Stimulated activated CD4-positive, alpha-beta T cell treated with anti-CD3 and anti-CD28 coated beads, Interleukin-1b, Interleukin-23, amount 100 ng/mL, for 24 hours (primary cell): Measurements from ENCODE around the gene PCSK6.

Experiments used
- DNase-seq, 4 experiments: peaks; one replicate each; pipeline ENCODE4 v3.0.0-alpha.2; 2020; ENCODE audit warnings: low read depth in 4 of 4, low spot score in 1 of 4

Gene PCSK6

DNA sequence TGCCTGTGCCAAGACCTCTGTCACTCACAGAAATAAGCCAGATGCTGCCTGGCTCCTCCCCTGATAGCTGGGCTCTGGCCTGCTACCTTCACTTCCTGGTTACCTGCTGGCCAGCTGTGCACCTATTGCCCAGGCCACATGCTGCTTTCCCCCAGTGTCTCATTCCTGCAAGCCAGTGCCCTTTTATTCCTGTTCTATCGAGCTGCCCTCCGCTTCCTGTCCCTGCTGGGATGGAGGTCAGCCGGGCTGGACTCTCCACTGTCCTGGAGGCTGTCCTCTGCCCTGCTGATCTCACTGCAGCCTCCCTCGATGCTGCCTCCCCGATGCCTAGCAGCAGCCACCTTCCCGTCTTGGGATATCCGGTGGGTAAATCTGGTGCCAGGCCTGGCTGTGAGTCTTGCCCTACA is 157.4 kb downstream of the PCSK6 start:
- DNase-seq, result no peak

DNA sequence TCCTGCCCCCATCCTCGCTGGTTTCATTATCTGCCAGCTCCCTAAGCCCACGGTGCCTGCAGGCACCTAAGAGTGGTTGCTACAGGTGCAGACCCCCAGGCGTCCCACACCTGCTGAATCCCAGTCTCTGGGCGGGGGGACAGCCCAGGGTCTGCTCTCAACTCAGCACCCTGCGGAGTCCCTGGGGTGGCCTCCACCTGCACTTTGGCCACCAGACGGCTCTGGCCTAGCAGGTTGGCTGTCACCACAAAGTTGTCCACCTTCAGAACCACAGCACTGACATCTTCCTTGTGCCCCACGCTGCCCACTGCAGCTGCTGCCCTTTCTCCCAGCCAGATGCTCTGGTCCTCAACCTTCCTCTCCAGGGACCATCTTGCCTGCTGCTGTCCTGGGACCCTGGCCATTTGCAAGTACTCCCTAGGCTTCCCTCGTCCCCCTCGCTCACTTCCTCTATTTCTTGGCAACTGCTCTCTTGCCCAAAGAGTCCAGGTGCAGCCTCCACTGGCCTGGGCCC is 159.6 kb downstream of the PCSK6 start:
- DNase-seq, result no peak

DNA sequence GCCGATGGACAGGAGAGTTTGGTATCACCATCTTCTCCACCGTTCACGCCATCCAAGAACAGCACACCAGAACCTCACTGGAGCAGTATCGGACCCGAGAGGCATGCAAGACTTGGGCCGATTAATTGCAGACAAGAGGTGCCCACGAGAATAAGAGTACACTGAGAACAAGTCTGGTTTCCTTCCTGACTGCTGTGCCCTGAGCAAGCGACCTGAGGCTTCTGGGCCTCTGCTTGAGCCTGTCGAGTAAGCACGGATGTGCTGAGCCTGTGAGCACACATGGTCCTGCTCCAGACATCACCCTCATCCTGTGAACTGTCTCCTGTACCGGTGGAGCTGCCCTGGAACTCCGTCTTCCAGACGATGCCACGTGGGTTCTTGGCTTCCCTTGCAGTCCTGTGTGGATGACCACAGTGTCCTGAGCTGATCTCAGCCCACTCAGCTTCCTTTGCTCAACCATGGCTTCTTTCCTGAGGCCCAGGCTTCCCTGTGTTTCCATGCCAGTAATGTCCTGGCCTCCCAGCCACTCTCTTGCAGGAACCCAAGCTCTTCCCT is 160.1 kb downstream of the PCSK6 start:
- no peak for DNase-seq

DNA sequence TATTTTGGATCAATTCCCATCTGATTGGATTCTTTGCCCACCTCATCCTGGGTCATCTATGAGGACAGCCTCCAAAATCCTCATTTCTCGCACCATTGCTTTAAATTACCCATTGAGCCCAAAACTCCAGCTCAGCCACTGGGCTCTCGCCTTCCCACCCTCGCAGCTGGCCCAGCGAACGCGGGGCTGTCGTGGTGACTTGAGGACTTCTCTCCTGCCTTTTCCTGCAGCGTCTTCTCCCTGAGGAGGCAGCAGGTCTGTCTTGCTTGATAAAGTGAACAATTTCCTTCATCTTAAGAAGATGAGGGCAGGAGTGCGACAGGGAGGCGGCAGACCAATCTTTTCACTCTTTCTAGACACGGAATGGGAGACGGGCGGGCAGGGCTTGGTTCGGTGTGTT is 161.5 kb downstream of the PCSK6 start:
- no peak for DNase-seq

DNA sequence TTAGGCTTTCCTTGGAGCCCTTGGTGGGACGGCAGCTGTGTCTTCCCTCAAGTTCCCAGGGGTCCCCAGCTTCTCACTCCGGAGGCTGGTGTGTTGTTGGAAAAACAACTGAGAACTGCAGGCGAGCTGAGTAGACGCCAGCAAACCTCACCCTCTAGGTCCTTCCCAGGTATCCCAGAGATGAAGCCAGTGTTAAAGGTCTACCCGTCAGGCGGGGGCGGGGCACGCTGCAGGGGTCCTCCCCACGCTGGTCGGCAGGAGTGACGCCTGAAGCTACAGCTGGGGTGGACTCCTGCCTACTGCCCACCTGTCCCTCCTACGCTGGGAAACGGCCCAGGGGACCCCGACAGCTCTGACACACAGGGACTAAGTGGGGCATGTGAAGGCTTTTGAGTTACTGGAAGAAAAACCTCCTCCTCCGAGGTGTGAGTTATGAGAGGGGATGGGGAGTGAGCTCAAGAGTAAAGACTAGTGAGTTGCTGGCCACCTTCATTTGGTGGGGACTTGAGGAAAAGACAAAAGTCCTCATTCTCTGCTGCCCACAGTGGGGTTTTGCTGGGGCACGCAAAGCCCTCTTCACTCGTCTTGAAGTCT is 162.3 kb downstream of the PCSK6 start:
- no peak for DNase-seq

DNA sequence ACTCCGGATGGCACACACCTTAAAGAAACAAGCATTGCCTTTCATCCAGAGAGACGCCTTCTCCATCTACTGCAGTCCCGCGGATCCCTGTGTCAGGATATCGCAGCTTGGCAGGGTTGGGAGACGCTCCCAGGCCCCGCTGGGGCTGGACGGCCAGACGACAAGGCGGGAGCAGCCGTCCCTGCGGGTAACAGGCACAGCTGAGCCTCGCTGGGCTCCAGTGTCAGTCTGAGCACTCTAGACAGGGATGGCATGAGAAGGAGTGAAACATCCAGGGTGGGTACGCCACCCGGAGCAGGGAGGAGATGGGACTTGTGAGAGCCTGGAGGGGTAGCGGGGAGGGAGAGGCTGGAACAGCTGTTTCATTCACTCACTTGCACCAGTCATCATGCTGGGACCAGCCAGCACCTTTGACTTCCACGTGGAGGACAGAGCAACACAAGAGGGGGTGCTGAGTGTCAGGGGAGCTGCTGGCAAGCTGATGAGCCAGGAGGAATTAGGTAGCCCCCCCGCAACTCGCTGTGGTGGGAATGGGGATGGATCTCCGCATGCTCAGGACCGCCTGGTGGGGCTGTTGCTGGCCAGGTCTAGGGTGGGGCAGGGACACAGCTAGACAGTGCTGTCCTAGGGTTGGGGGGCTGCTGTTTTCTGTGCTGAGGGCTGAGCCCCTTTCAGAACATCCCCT is 162.9 kb downstream of the PCSK6 start:
- DNase-seq, result no peak

DNA sequence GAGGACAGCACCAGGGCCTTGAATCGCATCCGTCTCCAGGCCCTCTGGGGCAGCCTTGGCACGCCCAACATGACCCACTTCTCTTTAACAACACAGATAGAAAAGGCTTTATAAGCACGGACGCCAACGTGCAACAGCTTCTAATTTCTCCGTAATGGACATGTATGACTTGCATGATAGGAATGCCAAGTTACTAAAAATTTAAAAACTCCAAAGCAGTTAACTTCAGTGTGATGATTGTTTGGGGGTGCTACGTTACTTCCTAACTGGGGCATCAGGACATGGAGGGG is 163.5 kb downstream of the PCSK6 start:
- DNase-seq, result no peak

DNA sequence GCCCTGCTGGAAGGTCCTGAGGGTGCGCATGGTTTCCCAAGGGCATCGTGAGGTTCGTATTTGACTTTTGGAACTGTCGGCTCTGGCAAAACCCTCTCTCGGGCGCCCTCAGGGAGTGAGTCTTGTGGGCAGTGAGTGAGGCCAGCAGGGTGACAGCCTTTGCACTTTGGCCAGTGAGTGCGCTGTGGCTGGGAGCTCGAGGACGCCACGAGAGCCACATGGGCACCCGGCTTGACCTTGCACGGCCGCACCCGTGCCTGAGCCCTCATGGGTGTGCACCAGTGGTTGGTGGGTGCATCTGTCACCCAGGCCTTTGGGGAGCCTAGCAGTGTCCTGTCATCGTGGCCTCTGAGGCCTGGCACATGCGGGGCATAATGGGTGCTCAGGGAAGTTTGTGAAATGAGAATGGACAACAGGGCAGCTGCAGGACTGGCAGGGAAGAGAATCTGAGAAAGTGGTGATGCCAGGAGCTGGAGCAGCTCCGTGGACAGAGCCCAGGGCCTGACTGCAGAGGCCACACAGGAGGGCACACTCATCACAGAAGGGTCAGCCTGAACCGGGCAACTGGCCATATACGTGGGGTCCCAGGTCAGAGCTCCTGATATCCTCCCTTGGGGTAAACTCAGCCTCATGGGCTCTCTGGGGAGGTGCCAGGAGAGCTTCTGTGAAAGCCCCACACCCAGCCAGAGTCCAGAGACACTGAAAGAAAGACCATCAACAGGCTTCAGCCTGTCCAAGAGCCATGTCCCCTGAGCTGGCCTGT is 164.1 kb downstream of the PCSK6 start:
- DNase-seq, result no peak

DNA sequence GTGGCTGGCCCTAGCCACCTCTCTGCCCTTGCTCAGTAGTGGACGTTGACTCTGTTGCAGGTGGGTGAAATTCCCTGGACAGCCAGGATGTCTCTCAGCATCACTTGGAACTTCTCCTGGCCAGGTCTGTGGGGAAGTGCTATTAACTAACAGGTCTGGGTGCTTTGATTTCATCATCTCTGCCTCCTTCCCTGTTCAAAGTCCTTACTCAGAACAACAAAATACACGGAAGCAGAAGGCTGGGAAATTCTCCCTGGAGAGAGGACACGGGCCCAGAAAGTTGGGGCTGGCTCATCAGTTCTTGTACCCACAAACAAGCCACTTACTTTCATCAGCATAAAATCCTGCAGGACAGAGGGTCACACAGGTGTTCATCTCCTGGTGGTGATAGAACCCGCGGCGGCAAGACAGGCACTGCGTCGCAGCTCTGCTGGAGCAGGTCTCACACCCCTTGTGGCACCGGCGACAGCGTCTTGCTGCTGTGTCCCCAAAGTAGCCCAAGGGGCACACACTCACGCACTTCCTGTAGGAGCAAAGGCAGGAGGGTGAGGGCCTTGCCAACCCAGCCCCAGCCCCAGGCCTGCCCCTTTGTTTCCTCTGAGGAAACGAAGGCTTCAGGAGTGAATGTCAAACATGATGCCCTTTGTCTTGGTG is 164.9 kb downstream of the PCSK6 start:
- no peak for DNase-seq

DNA sequence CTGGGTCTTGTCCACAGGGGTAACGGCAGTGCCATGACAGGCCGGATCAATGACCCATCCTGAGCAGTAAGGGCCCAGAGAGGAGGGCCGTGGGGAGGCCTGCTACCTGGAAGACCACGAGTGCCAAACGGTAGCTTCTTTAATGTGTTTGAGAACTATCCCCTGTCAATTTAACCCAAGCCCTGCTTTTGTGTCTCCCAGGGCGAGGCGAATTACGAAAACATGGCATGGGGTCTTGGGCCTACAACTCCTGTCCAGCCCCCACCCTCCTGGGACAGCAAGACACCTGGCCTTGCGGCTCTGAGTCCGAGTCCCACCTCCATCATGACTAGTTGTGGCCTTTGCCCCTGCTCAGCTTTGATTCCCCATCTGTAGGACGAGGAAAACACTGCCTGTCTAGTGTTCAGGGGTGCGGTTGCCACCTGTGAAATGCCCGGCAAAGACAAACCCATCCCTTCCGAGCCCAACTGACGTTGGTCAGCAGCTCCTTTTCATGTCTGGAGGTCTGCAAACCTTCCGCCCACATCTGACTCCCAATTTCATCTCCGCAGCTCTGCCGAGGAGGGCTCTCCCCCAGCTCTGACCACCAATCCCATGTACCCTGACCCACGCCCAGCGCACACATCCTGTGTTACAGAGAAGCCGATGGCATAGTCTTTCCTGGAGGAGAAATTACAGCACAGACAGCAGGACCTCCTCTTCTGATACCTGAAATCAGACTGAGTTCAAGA is 165.5 kb downstream of the PCSK6 start:
- no peak for DNase-seq

DNA sequence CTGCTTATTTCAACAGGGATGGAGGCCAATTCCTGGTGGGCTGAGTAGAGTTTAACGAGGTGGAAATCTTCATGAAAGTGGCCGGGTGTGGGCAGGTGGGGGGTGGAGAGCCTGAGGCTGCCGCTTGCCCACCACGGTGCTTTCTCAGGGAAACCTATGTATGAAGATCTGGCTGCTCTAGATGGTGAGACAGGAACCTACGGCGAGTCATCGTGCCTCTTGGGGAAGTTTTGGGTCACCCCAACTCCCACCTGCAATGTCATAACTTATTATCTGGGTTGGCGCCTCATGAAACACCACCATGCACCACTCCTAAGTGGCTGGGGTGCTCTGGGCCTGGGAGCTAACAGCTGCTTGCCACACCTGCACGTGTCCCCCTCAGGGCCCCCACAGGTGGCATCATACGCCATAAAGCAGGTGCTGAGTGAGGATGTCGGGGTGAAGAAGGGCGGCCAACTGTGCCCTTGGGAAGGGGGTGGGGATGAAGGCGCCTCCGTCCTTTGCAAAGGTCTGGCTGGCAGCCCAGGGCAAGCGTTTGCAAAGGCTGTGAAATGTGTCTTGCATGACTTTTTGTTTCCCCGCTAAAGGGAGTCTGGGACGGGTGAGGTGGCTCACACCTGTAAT is 166.5 kb downstream of the PCSK6 start:
- DNase-seq, result no peak

DNA sequence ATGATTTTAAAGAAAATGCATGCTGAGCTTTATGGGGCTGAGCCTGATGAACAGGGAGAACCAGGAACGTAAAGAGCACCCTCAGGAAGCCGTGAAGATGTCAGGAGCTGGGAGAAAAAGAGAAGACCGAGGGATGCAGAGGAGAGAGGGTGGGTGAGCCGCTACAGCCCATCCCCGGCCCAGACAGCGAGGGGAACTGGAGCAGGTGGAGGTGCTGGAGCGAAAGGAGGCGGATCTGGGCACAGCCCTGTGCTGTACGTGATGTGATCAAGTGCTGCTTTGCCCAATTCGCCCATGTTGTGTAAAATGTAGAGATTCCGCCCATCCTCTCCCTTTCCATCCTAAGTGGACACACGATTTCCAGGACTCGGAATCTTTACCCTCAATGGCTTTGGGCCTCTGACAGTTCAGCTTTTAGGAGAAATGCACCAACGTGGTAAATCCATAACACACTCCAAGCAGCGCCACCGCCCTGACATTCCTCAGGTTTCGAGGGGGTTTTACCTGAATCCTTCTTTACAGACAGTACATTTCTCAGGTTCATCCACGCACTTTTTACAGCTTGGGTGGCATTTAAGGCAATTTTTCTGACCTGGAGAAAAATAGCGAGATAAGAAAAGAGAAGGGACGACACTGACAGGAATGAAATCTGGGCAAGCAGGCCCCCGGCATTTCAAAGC is 167.4 kb downstream of the PCSK6 start:
- no peak for DNase-seq

DNA sequence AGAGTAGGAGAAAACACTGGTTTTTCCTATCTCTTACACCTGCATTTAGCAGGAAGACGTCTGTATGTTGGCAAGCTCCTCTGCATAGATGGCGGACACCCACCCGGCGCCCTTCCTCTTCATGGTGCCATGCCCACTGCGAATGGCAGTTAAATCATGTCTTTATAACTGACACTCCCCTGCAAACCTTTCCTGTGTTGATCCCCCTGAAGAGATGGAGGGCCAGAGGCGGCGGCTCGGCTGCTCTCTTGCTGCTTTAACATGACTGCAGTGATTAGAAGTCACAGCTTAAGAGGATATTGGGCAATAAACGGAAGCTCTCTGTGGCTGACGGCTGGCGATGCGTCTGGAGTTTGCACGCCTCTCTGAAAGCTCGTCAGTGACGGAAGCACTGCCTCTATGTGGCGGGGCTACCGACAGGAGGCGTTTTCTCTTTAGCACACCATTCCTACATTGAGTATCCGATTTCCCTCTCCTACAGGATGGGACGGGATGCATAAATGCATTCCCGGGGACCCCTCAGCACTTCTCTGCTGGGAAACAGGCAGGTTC is 168.9 kb downstream of the PCSK6 start:
- peak in 2 of 4 experiments; percentile 32 to 38 for DNase-seq

DNA sequence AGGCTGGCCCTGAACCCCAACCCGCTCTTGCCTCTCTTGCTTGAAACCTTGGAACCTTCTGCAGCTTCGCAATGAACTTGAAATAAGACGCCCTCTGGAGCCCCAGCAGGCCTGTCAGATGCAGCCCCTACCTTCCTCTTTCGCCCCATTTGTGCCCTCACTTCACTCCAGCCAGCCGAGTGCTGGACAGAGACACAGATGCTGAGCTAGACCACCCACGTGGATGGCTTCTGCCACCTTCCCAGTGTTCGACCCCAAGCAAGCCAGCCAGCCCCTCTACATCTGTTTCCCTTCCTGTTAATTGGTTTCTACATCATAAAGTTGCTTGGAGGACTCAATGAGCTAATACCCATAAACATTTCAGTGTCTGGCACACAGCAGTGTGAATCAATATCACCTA is 170.7 kb downstream of the PCSK6 start:
- DNase-seq, result no peak

DNA sequence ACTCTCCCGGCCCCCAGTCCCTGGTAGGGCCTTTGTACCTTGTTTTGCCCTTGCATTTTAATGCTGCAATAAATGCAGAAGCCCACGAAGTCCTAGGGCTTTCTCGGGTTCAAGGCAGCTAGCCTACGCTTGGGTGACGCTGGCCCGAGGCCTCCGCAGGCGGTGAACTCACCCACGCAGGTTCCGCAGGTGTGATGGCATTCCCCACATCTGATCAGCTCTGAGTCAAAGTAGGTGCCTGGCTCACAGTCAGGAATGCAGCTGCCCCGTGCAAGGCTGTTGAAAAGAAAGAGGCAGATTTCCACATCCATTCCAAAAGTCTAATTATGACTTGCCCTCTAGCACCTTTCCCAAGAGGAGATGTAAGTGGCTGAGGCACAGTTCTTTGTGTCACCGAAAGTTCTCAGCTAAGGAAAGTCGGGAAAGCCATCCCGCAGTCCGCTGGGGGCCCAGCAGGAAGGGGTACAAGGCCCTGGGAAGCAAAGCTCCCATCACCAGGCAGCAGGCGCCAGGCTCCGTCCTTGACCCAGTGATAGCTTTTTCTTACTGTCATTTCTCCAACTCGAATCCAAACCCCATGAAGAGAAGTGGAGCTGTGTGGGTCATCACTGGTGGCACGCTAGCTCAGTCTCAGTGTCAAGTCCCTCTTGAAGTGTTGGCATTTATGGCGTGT is 171.2 kb downstream of the PCSK6 start:
- DNase-seq, result no peak

DNA sequence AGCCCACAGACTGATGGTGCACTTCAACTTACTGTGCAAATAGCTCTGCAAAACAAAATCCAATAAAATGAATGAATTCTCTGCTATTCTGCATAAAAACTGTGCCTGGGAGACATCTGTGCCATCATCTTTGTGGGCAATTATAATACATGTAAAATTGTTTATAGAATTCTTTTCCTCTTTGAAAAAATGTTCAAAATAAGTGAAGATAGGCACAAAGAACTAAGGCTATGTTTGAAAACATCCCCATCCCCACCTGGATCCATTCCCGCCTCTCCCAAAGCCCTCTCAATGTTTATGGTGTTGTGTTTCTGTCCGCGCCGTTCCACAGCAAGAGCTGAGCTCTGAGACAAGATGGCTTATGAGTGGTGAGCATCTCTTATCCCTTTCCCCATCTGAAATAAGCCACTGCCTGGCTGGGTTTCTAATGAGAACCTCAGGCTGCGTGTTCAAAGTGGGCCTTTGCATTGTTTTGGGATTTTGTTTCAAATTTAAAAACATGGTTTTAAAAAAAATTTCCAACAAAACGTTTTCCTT is 172.1 kb downstream of the PCSK6 start:
- DNase-seq, result no peak

DNA sequence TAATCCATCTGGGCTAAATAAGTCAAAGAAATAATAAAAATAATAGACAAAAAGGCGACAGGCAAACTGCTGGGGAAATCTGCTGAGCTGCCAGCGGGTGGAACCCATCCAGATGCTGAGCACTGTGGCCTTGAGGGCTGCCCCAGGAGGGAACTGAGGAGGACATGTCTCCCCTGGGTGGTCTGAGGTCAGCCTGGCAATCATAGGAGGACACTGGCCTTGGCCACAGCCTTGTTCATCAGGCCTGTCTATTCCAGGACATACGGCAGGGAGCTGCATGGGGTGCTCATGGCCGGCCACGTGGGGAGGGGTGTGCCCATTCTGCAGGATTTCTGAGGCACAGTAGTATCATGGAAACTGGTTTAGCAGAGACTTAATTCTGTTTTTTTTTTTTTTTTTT is 173.0 kb downstream of the PCSK6 start:
- DNase-seq, result no peak

DNA sequence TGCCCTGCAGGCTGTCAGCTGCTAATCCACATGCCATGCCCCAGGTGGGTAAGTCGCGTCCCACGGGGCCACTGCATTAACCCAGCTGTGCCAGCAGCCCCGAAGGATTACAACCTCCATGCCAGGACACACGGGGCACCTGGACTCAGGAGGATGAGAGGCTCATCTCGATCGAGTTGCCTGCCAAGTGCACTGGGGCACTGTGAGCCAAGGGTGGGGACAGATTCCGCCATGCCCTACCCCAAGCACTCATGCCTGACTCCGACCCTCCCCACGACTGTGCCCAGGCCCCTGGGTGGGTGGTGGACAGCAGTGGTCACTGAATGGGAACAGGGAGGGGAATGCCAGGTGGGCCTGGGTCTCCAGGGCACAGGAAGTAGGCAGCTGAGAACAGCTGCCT is 173.8 kb downstream of the PCSK6 start:
- DNase-seq, result no peak
